K562 (cell line): Measurements from ENCODE around the gene PLEKHO1. TPM values are rescaled to one million over a fixed set of nuclear protein-coding genes. Genes with fewer than 3 reads are reported as not detected.

Experiments used
- ATAC-seq: fragments of 200-7000 bp; cut with Tn5 transposase; 3 replicates; pipeline ENCODE4 v1.9.1; 2020; ENCODE audit warnings: moderate library complexity
- BruUV-seq: library from RNA; stranded (reverse); fragments of 400-500 nt; replicated peaks from 2 replicates; lab custom pipeline; 2021; lab: Mats Ljungman, UMichigan
- CTCF ChIA-PET: fragments of 300-600 bp; formaldehyde crosslinking; extraction: SDS; loops from one replicate; lab custom pipeline; 2021; ENCODE audit warnings: low intra/inter-chr PET ratio; lab: Yijun Ruan, JAX
- POLR2A ChIA-PET: fragments of 300-600, 350-650 bp; sonication (Branson Sonifier 250); formaldehyde crosslinking; extraction: SDS; loops from one replicate; lab custom pipeline; 2021; ENCODE audit warnings: antibody characterized with exemption, inconsistent platforms; lab: Yijun Ruan, JAX
- DNase-seq, 4 experiments: peaks; one replicate each; pipeline versions ENCODE4 v3.0.0 to v3.0.0-alpha.2; 2011 to 2018; ENCODE audit warnings: low spot score in 3 of 4, mixed read lengths in 3 of 4; ENCODE audit errors: extremely low read depth in 1 of 4
- FAIRE-seq: peaks from 2 replicates; lab custom pipeline; 2011; peaks lifted over from hg19 to GRCh38; lab: Jason Lieb, UNC
- H2AFZ ChIP-seq: 2 replicates; pipeline ENCODE4 v1.6.0; 2011; ENCODE audit warnings: low read depth, low read length, control low read depth, inconsistent platforms
- H3K27ac ChIP-seq: fragments of 200-600 bp; 3 replicates; pipeline ENCODE4 v1.8.0; 2011; ENCODE audit warnings: low read depth, mild to moderate bottlenecking, control low read depth, inconsistent platforms, low read length, moderate library complexity, mixed read lengths; ENCODE audit errors: extremely low read depth
- H3K27me3 ChIP-seq, 2 experiments: fragments of 300-600 bp in 1 of 2; 2 replicates in 1 of 2; 3 replicates in 1 of 2; pipeline versions ENCODE4 v1.6.0 to v1.8.0; 2011; ENCODE audit warnings: inconsistent platforms in 2 of 2, low read length in 2 of 2, mild to moderate bottlenecking in 1 of 2, mixed read lengths in 1 of 2, moderate library complexity in 1 of 2; ENCODE audit not compliant: control insufficient read depth in 2 of 2, insufficient read depth in 2 of 2
- H3K36me3 ChIP-seq: fragments of 300-600 bp; 3 replicates; pipeline ENCODE4 v1.8.0; 2011; ENCODE audit warnings: mild to moderate bottlenecking, low read length, inconsistent platforms; ENCODE audit not compliant: control insufficient read depth, insufficient read depth
- H3K4me1 ChIP-seq, 2 experiments: fragments of 200-600 bp in 1 of 2; replicated peaks in 1 of 2; 2 replicates in 1 of 2; 3 replicates in 1 of 2; pipeline versions ENCODE4 v1.5.1 to v1.8.0; 2011; ENCODE audit warnings: inconsistent platforms in 2 of 2, low read length in 2 of 2, mild to moderate bottlenecking in 1 of 2, mixed read lengths in 1 of 2, moderate library complexity in 1 of 2; ENCODE audit not compliant: control insufficient read depth in 2 of 2, insufficient read depth in 2 of 2
- H3K4me2 ChIP-seq: 2 replicates; pipeline ENCODE4 v1.6.1; 2011; ENCODE audit warnings: low read length, control low read depth, inconsistent platforms, mixed read lengths; ENCODE audit not compliant: insufficient read depth
- H3K4me3 ChIP-seq: fragments of 200-600 bp; sonication (generic), shearing (Covaris generic); 2 replicates; pipeline ENCODE4 v1.5.1; 2016; ENCODE audit warnings: control low read depth, inconsistent platforms
- H3K79me2 ChIP-seq: fragments of 200-600 bp; 3 replicates; pipeline ENCODE4 v1.8.0; 2011; ENCODE audit warnings: low read length, inconsistent platforms; ENCODE audit not compliant: control insufficient read depth, insufficient read depth
- H3K9ac ChIP-seq, 2 experiments: 2 replicates each; pipeline versions ENCODE4 v1.6.0 to v1.6.1; 2011; ENCODE audit warnings: low read depth in 2 of 2, low read length in 2 of 2, control low read depth in 1 of 2, inconsistent platforms in 1 of 2, mild to moderate bottlenecking in 1 of 2, mixed read lengths in 1 of 2; ENCODE audit not compliant: insufficient read depth in 1 of 2
- H3K9me1 ChIP-seq: one replicate; pipeline ENCODE4 v1.6.0; 2011; ENCODE audit warnings: inconsistent platforms, mild to moderate bottlenecking, low read length, moderate library complexity; ENCODE audit not compliant: control insufficient read depth, insufficient read depth
- H3K9me3 ChIP-seq: replicated peaks from 2 replicates; pipeline ENCODE4 v1.5.1; 2011; ENCODE audit warnings: low read depth, low read length, inconsistent platforms; ENCODE audit not compliant: control insufficient read depth, insufficient read depth
- H4K20me1 ChIP-seq: replicated peaks from 2 replicates; pipeline ENCODE4 v1.6.1; 2011; ENCODE audit warnings: low read length, inconsistent platforms, mixed read lengths; ENCODE audit not compliant: control insufficient read depth, insufficient read depth
- ARHGAP35 ChIP-seq: fragments of 450-650 bp; IDR thresholded peaks from 2 replicates; pipeline ENCODE4 v1.6.1; 2018; ENCODE audit not compliant: partially characterized antibody
- CBFA2T2 ChIP-seq: fragments of 450-650 bp; conservative IDR thresholded peaks from 2 replicates; pipeline ENCODE4 v1.6.1; 2017; ENCODE audit warnings: mild to moderate bottlenecking
- CBFA2T3 ChIP-seq: fragments of 450-650 bp; IDR thresholded peaks from 2 replicates; pipeline ENCODE4 v1.6.1; 2017
- RBM39 ChIP-seq: fragments of 200-400 bp; formaldehyde crosslinking; optimal IDR thresholded peaks from 2 replicates; pipeline ENCODE3; 2018; ENCODE audit warnings: low read depth, low read length
- TCF3 ChIP-seq: sonication (generic); formaldehyde crosslinking; IDR thresholded peaks from 2 replicates; pipeline ENCODE4 v1.4.0; 2020; ENCODE audit warnings: mild to moderate bottlenecking, missing genetic modification reagents
- ZNF644 ChIP-seq: fragments of 200-800 bp; sonication (Bioruptor generic); IDR thresholded peaks from 2 replicates; pipeline ENCODE4 v1.6.1; 2016; ENCODE audit warnings: low read depth, missing genetic modification characterization, missing compliant biosample characterization
- WGBS: fragments of 100-300 bp; shearing (Covaris generic); methylation state at CpG from one replicate; pipeline ENCODE4 v1.1.6; 2016; ENCODE audit warnings: low coverage, mixed read lengths; ENCODE audit not compliant: insufficient coverage; ENCODE audit errors: missing lambda C conversion rate; 5-methylcytosine and 5-hydroxymethylcytosine counted together
- in situ Hi-C: fragments of 300-500 bp; cut with MboI; formaldehyde crosslinking; loops from 4 replicates; pipeline ENCODE4 v1.15.0; 2018; ENCODE audit warnings: inconsistent platforms, mixed read lengths
- intact Hi-C: fragments of 100-400 bp; cut with micrococcal nuclease; formaldehyde crosslinking; loops from 2 replicates; pipeline ENCODE4 v1.14.2; 2022
- polyA plus RNA-seq, 8 experiments: library from polyadenylated mRNA; depleted of rRNA in 4 of 8; stranded (reverse) in 5 of 8; unstranded in 3 of 8; fragments of >200 nt; fragmentation: Nextera tagmentation in 2 of 8; fragmentation: Illumina TruSeq in 1 of 8; extraction: Ambion mirVana in 2 of 8; extraction: Trizol in 1 of 8; gene quantifications; 2 replicates each; pipeline versions ENCODE4 v1.2.1 to v1.2.3, GENCODE V29; 2011 to 2014; ENCODE audit warnings: inconsistent platforms in 1 of 8, missing spikeins in 1 of 8
- total RNA-seq, 7 experiments: library from RNA; depleted of rRNA in 6 of 7; stranded (reverse); fragments of >200 nt in 6 of 7; fragmentation: Illumina TruSeq in 2 of 7; extraction: Trizol in 2 of 7; gene quantifications; 2 replicates each; pipeline versions ENCODE4 v1.2.1 to v1.2.3, GENCODE V29; 2011 to 2021; ENCODE audit warnings: low replicate concordance in 1 of 7
- TF ChIP-seq, protein P1 (sequence below): sonication (generic); formaldehyde crosslinking; IDR thresholded peaks from 2 replicates; pipeline ENCODE4 v1.8.0; 2022; ENCODE audit warnings: missing genetic modification reagents, mild to moderate bottlenecking, borderline replicate concordance
- TF ChIP-seq, protein P2 (sequence below): fragments of 450-650 bp; IDR thresholded peaks from 2 replicates; pipeline ENCODE4 v1.6.1; 2014; ENCODE audit warnings: low read depth, mild to moderate bottlenecking, moderate library complexity, borderline replicate concordance
- TF ChIP-seq, protein P3 (sequence below): fragments of 450-650 bp; IDR thresholded peaks from 2 replicates; pipeline ENCODE4 v1.6.1; 2016
- TF ChIP-seq, protein P4 (sequence below): sonication (generic); formaldehyde crosslinking; IDR thresholded peaks from 2 replicates; pipeline ENCODE4 v1.8.1; 2022; ENCODE audit warnings: missing genetic modification reagents
- TF ChIP-seq, protein P5 (sequence below), 2 experiments: IDR thresholded peaks in 1 of 2; conservative IDR thresholded peaks in 1 of 2; 2 replicates each; pipeline ENCODE4 v1.6.1; 2016; ENCODE audit warnings: low read depth in 2 of 2, mild to moderate bottlenecking in 1 of 2, missing compliant biosample characterization in 1 of 2, missing genetic modification characterization in 1 of 2, moderate library complexity in 1 of 2

Gene PLEKHO1
- total and polyA plus RNA-seq, 9 of the 15 experiments (the other 6 are each of a cell fraction or from before 2014, with no cell fraction given): 0.39 to 16.2 (median 9.6) TPM

DNA sequence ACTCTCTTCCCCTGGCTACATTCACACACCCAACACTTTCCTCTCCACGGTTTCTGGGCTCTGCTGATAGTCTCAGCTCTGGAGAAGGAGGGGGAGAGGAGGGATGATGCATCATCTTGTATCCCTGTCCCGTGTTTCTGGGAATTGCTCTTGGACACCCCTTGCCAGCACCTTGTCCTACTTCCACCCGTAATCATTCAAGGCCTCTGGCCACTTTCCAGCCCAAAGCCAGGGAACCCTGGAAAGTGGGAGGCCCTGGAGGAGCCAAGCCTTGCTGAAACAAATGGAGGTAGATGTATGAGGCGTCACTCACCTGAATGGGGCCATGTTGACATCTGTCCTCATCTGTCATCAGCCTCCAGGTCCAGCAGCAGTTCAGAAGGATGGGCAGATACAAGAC, 4.4 kb downstream of the PLEKHO1 start:
- Histone ChIP-seq H3K79me2 (peaks cover 5% of the 10 kb centered on the region; the same call in 1 of the 3 replicates), H3K4me2 (no peak overlapping the region; the same call in 1 of the 2 replicates), H3K4me1 (peaks cover 10 to 29% of the 10 kb centered on the region in 2 experiments; a peak in 4 of 5 replicates), H3K36me3 (peaks cover 14% of the 10 kb centered on the region; the same call in 1 of the 3 replicates), H3K9me1 (no peaks in the 10 kb centered on the region), H2AFZ (no peak overlapping the region), H3K27ac (no peak overlapping the region), H3K27me3 (no peaks in the 10 kb centered on the region), H4K20me1 (no peaks in the 10 kb centered on the region), H3K4me3 (no peak overlapping the region), H3K9ac (no peak overlapping the region; a peak in 1 of 4 replicates), H3K9me3 (no peaks in the 10 kb centered on the region)
- FAIRE-seq (no peak), DNase-seq (peak in 3 of 4 experiments; percentile 14 to 32 (median 27)), ATAC-seq (no peak)
- TF ChIP-seq ARHGAP35 (no peak), TCF3 (CRISPR knock-in tag) (0 out of 2 replicates have a peak, but pooled peaks have one; percentile 40), CBFA2T2 (0 out of 2 replicates have a peak, but pooled peaks have one; percentile 4), RBM39 (no peak), CBFA2T3 (peak; percentile 43; the same call in 1 of the 2 replicates), ZNF644 (no peak)
- TF ChIP-seq, protein P1, sequence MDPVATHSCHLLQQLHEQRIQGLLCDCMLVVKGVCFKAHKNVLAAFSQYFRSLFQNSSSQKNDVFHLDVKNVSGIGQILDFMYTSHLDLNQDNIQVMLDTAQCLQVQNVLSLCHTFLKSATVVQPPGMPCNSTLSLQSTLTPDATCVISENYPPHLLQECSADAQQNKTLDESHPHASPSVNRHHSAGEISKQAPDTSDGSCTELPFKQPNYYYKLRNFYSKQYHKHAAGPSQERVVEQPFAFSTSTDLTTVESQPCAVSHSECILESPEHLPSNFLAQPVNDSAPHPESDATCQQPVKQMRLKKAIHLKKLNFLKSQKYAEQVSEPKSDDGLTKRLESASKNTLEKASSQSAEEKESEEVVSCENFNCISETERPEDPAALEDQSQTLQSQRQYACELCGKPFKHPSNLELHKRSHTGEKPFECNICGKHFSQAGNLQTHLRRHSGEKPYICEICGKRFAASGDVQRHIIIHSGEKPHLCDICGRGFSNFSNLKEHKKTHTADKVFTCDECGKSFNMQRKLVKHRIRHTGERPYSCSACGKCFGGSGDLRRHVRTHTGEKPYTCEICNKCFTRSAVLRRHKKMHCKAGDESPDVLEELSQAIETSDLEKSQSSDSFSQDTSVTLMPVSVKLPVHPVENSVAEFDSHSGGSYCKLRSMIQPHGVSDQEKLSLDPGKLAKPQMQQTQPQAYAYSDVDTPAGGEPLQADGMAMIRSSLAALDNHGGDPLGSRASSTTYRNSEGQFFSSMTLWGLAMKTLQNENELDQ (CRISPR knock-in tag): no peak
- TF ChIP-seq, protein P2, sequence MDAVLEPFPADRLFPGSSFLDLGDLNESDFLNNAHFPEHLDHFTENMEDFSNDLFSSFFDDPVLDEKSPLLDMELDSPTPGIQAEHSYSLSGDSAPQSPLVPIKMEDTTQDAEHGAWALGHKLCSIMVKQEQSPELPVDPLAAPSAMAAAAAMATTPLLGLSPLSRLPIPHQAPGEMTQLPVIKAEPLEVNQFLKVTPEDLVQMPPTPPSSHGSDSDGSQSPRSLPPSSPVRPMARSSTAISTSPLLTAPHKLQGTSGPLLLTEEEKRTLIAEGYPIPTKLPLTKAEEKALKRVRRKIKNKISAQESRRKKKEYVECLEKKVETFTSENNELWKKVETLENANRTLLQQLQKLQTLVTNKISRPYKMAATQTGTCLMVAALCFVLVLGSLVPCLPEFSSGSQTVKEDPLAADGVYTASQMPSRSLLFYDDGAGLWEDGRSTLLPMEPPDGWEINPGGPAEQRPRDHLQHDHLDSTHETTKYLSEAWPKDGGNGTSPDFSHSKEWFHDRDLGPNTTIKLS: no peak
- TF ChIP-seq, protein P3, sequence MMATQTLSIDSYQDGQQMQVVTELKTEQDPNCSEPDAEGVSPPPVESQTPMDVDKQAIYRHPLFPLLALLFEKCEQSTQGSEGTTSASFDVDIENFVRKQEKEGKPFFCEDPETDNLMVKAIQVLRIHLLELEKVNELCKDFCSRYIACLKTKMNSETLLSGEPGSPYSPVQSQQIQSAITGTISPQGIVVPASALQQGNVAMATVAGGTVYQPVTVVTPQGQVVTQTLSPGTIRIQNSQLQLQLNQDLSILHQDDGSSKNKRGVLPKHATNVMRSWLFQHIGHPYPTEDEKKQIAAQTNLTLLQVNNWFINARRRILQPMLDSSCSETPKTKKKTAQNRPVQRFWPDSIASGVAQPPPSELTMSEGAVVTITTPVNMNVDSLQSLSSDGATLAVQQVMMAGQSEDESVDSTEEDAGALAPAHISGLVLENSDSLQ: 0 out of 2 replicates have a peak, but pooled peaks have one; percentile 15
- TF ChIP-seq, protein P4, sequence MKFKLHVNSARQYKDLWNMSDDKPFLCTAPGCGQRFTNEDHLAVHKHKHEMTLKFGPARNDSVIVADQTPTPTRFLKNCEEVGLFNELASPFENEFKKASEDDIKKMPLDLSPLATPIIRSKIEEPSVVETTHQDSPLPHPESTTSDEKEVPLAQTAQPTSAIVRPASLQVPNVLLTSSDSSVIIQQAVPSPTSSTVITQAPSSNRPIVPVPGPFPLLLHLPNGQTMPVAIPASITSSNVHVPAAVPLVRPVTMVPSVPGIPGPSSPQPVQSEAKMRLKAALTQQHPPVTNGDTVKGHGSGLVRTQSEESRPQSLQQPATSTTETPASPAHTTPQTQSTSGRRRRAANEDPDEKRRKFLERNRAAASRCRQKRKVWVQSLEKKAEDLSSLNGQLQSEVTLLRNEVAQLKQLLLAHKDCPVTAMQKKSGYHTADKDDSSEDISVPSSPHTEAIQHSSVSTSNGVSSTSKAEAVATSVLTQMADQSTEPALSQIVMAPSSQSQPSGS (CRISPR knock-in tag): no peak
- TF ChIP-seq, protein P5, sequence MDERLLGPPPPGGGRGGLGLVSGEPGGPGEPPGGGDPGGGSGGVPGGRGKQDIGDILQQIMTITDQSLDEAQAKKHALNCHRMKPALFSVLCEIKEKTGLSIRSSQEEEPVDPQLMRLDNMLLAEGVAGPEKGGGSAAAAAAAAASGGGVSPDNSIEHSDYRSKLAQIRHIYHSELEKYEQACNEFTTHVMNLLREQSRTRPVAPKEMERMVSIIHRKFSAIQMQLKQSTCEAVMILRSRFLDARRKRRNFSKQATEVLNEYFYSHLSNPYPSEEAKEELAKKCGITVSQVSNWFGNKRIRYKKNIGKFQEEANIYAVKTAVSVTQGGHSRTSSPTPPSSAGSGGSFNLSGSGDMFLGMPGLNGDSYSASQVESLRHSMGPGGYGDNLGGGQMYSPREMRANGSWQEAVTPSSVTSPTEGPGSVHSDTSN (CRISPR knock-in tag; IDR thresholded peaks at IDR 0.05; ENCODE audit: low read depth): no peak
- TF ChIP-seq, protein P5 (tag; conservative IDR thresholded peaks at IDR 0.05; ENCODE audit: low read depth): 0 out of 2 replicates have a peak, but pooled peaks have one; percentile 11
- in situ Hi-C loops (no loop called here), intact Hi-C loops (no loop called here)
- WGBS: 28% methylated on average over 4 of the region's 4 CpGs
- ChIA-PET POLR2A (interaction anchor here (0.8 to 5.3 kb wide), 2 partner anchors 9 to 45 kb away, joined by 3 to 57 read pairs; no protein-coding TSS in a partner anchor), CTCF (no interaction called here)
- BruUV-seq: no TSS peak
